ENCODE data around the gene ROBO1. TPM values are rescaled to one million over a fixed set of nuclear protein-coding genes. Genes with fewer than 3 reads are reported as not detected.

ROBO1 gene
- total RNA-seq, 1 experiment from 2014 or later: 35.5 TPM

DNA sequence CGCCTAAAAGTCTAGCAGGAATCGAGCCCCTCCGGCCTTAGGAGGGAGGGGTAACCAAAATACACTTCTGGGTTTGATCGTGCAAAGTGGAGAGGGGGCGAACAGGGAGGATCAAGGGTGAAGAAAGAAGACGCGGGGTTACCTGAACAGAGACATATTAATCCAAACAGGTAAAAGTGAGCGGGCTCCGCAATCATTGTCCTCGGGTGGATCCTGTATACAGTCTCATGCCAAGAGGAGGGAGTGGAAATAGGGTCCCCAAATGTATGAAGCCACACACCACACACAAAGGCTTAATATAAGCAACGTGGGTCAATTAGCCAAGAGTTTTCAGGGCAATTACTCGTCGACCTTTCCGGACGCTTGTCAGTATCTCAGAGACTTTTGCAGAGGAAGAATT, 749.5 kb downstream of the ROBO1 start:
- no peak for TF ChIP-seq EZH2 (IDR thresholded peaks at IDR 0.05; ENCODE audit: low read length, unreplicated experiment)
- TF ChIP-seq, protein P1, sequence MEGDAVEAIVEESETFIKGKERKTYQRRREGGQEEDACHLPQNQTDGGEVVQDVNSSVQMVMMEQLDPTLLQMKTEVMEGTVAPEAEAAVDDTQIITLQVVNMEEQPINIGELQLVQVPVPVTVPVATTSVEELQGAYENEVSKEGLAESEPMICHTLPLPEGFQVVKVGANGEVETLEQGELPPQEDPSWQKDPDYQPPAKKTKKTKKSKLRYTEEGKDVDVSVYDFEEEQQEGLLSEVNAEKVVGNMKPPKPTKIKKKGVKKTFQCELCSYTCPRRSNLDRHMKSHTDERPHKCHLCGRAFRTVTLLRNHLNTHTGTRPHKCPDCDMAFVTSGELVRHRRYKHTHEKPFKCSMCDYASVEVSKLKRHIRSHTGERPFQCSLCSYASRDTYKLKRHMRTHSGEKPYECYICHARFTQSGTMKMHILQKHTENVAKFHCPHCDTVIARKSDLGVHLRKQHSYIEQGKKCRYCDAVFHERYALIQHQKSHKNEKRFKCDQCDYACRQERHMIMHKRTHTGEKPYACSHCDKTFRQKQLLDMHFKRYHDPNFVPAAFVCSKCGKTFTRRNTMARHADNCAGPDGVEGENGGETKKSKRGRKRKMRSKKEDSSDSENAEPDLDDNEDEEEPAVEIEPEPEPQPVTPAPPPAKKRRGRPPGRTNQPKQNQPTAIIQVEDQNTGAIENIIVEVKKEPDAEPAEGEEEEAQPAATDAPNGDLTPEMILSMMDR (conservative IDR thresholded peaks at IDR 0.05; ENCODE audit: low read depth, low read length): no peak
- no peak for TF ChIP-seq EZH2phosphoT487 (IDR thresholded peaks at IDR 0.05; ENCODE audit: borderline replicate concordance, low read length)
- no peaks in the 10 kb centered on the region for H3K9me2 ChIP-seq (replicated peaks; ENCODE audit: low read length)
- no peaks in the 10 kb centered on the region for H3K36me3 ChIP-seq (ENCODE audit: low read depth, low read length)
- peak overlapping the region; percentile 91 for H3K4me2 ChIP-seq (ENCODE audit: low read length)
- ChIA-PET POLR2A (ENCODE audit: unreplicated experiment) (interaction anchor here (0.5 kb wide), 1 partner anchor 290 kb away, joined by 4 read pairs; no protein-coding TSS in a partner anchor), CTCF (no interaction called here)
- H4K20me1 ChIP-seq (ENCODE audit: low read length): 0 out of 2 replicates have a peak, but pooled peaks cover 4% of the 10 kb centered on the region
- peaks cover 35% of the 10 kb centered on the region for H3K79me2 ChIP-seq (ENCODE audit: low read length)
- intact Hi-C loops (cut with micrococcal nuclease): loop anchor here (1.0 to 10.0 kb wide), 4 partner anchors 251 to 763 kb away; no protein-coding TSS in a partner anchor
- H3K9me3 ChIP-seq (ENCODE audit: low read length): no peaks in the 10 kb centered on the region
- H3K27ac ChIP-seq (ENCODE audit: low read length): peak overlapping the region; percentile 89; the same call in 1 of the 2 replicates
- H3K4me3 ChIP-seq (ENCODE audit: low read length): peak overlapping the region; percentile 86
- peaks cover 19% of the 10 kb centered on the region for H3K4me1 ChIP-seq (ENCODE audit: insufficient read depth, low read length)
- TSS peak; percentile 26 for BruUV-seq (replicated peaks)
- peak overlapping the region; percentile 90 for H2AFZ ChIP-seq (ENCODE audit: low read length)
- H3F3A ChIP-seq (ENCODE audit: low read length, unreplicated experiment): no peaks in the 10 kb centered on the region
- H3K27me3 ChIP-seq (ENCODE audit: low read length): no peaks in the 10 kb centered on the region
- H3K9ac ChIP-seq (ENCODE audit: low read length): peak overlapping the region; percentile 86
- DNase-seq (no peak), ATAC-seq (peak; percentile 3)

DNA sequence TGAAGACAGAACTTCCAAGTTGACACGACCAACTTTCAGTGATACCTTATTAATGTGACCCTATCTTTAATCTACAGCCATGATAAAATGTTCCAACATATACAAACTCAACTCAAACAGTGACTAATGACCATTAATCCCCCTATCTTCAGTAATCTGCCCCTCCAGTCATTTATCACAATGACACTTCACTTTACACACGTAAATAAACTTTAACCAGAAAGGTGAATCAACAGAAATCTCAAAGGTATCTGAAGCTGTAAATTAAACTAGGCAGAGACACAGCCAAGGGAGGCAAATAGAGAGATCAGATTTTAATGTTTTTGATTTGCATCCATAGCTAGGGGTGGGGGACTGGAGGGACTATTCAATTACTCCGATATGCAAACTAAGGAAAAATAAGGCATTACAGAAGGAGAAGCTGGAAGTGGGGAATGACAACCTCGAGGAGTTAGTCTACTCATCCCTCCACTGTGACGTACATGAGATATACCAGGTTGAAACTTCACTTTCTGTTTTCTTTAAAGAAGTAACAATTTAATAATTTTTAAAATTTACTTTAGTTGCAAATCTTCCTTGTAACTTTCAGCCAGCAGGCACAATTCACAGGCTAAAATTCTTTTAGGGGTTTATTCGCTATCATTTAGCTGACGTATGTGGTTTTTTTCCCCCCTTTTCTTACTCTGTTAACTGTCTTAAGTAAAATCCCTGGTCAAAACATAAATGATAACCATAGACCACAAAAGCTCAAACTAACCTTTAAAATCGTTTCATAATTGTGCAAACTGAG, 751.0 kb downstream of the ROBO1 start:
- Histone ChIP-seq H4K20me1 (ENCODE audit: low read length) (0 out of 2 replicates have a peak, but pooled peaks cover 4% of the 10 kb centered on the region), H3K36me3 (ENCODE audit: low read depth, low read length) (no peaks in the 10 kb centered on the region), H3K27ac (ENCODE audit: low read length) (peak overlapping the region; percentile 10), H3K9ac (ENCODE audit: low read length) (peak overlapping the region; percentile 86; the same call in 1 of the 2 replicates), H3K4me1 (ENCODE audit: insufficient read depth, low read length) (peaks cover 19% of the 10 kb centered on the region), H3K27me3 (ENCODE audit: low read length) (no peaks in the 10 kb centered on the region), H3K4me2 (ENCODE audit: low read length) (peak overlapping the region; percentile 91), H3F3A (ENCODE audit: low read length, unreplicated experiment) (no peaks in the 10 kb centered on the region), H3K9me2 (replicated peaks; ENCODE audit: low read length) (no peaks in the 10 kb centered on the region), H3K9me3 (ENCODE audit: low read length) (no peaks in the 10 kb centered on the region), H3K79me2 (ENCODE audit: low read length) (peaks cover 35% of the 10 kb centered on the region), H3K4me3 (ENCODE audit: low read length) (peak overlapping the region; percentile 86), H2AFZ (ENCODE audit: low read length) (peak overlapping the region; percentile 90; the same call in 1 of the 2 replicates)
- TF ChIP-seq, protein P1 (conservative IDR thresholded peaks at IDR 0.05; ENCODE audit: low read depth, low read length): no peak
- TF ChIP-seq EZH2 (IDR thresholded peaks at IDR 0.05; ENCODE audit: low read length, unreplicated experiment) (no peak), EZH2phosphoT487 (IDR thresholded peaks at IDR 0.05; ENCODE audit: borderline replicate concordance, low read length) (no peak)
- POLR2A ChIA-PET (ENCODE audit: unreplicated experiment): interaction anchor here (0.6 kb wide), 2 partner anchors 15 to 151 kb away, joined by 3 to 5 read pairs; no protein-coding TSS in a partner anchor
- CTCF ChIA-PET: interaction anchor here (0.7 to 1.1 kb wide), 2 partner anchors 350 to 1502 kb away, joined by 4 read pairs; no protein-coding TSS in a partner anchor
- DNase-seq: peak; percentile 66
- BruUV-seq (replicated peaks): TSS peak; percentile 30
- intact Hi-C loops (cut with micrococcal nuclease): loop anchor here (1.0 to 10.0 kb wide), 5 partner anchors 24 to 762 kb away; no protein-coding TSS in a partner anchor
- no peak for ATAC-seq

All from PC-3 (cell line).